Measurements from ENCODE around the gene PTPRR.

- TF ChIP-seq, protein P1, sequence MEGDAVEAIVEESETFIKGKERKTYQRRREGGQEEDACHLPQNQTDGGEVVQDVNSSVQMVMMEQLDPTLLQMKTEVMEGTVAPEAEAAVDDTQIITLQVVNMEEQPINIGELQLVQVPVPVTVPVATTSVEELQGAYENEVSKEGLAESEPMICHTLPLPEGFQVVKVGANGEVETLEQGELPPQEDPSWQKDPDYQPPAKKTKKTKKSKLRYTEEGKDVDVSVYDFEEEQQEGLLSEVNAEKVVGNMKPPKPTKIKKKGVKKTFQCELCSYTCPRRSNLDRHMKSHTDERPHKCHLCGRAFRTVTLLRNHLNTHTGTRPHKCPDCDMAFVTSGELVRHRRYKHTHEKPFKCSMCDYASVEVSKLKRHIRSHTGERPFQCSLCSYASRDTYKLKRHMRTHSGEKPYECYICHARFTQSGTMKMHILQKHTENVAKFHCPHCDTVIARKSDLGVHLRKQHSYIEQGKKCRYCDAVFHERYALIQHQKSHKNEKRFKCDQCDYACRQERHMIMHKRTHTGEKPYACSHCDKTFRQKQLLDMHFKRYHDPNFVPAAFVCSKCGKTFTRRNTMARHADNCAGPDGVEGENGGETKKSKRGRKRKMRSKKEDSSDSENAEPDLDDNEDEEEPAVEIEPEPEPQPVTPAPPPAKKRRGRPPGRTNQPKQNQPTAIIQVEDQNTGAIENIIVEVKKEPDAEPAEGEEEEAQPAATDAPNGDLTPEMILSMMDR (IDR thresholded peaks at IDR 0.05): no peak
- TF ChIP-seq HOXA7 (CRISPR knock-in tag; IDR thresholded peaks at IDR 0.05): no peak
- no peak for TF ChIP-seq ZSCAN20 (CRISPR knock-in tag; IDR thresholded peaks at IDR 0.05)
- no peak for TF ChIP-seq POLR2A (IDR thresholded peaks at IDR 0.05; ENCODE audit: low read length)
- TF ChIP-seq NPAS2 (CRISPR knock-in tag; IDR thresholded peaks at IDR 0.05; ENCODE audit: borderline replicate concordance): no peak
- no peak for TF ChIP-seq MAFK (IDR thresholded peaks at IDR 0.05; ENCODE audit: partially characterized antibody)
Observed at GRCh38 chr12:70627677-70628076, 292.9 kb downstream of the PTPRR start.
